Measurements from ENCODE around the gene HACD2.
"Not testable (repeated sequence)": the region's sequence is repeated elsewhere in the genome, so short reads cannot be mapped to it uniquely, and the experiment has no call there.

The HACD2 gene

GRCh38 chr3:123608263-123608937, 23.5 kb upstream of the HACD2 start:
- Histone ChIP-seq H3K36me3 (ENCODE audit: control insufficient read depth, low read depth, low read length) (no peaks in the 10 kb centered on the region), H3K9me3 (ENCODE audit: control insufficient read depth, low read depth, low read length) (no peaks in the 10 kb centered on the region), H3K27me3 (ENCODE audit: control insufficient read depth, insufficient read depth, low read length) (no peaks in the 10 kb centered on the region), H3K9ac (ENCODE audit: low read length) (no peak overlapping the region), H3K4me3 (ENCODE audit: low read length) (no peak overlapping the region), H3K4me1 (ENCODE audit: control insufficient read depth, low read depth, low read length) (no peaks in the 10 kb centered on the region), H3K27ac (ENCODE audit: low read length) (no peak overlapping the region)

- H3K36me3 ChIP-seq (ENCODE audit: control insufficient read depth, low read depth, low read length) = no peaks in the 10 kb centered on the region
- no peaks in the 10 kb centered on the region for H3K9me3 ChIP-seq (ENCODE audit: control insufficient read depth, low read depth, low read length)
- H3K4me1 ChIP-seq (ENCODE audit: control insufficient read depth, low read depth, low read length) = no peaks in the 10 kb centered on the region
- H3K4me3 ChIP-seq (ENCODE audit: low read length) = no peak overlapping the region
- no peaks in the 10 kb centered on the region for H3K27me3 ChIP-seq (ENCODE audit: control insufficient read depth, insufficient read depth, low read length)
- H3K9ac ChIP-seq (ENCODE audit: low read length) = no peak overlapping the region
- H3K27ac ChIP-seq (ENCODE audit: low read length) = no peak overlapping the region
Measured at GRCh38 chr3:123606527-123606926, 21.7 kb upstream of the HACD2 start.

- H3K36me3 ChIP-seq (ENCODE audit: control insufficient read depth, low read depth, low read length) = no peaks in the 10 kb centered on the region
- no peak overlapping the region for H3K4me3 ChIP-seq (ENCODE audit: low read length)
- H3K9ac ChIP-seq (ENCODE audit: low read length) = no peak overlapping the region
- H3K9me3 ChIP-seq (ENCODE audit: control insufficient read depth, low read depth, low read length) = no peaks in the 10 kb centered on the region
- no peak overlapping the region for H3K27ac ChIP-seq (ENCODE audit: low read length)
- H3K27me3 ChIP-seq (ENCODE audit: control insufficient read depth, insufficient read depth, low read length) = no peaks in the 10 kb centered on the region
- no peaks in the 10 kb centered on the region for H3K4me1 ChIP-seq (ENCODE audit: control insufficient read depth, low read depth, low read length)
Measured at GRCh38 chr3:123605789-123606234, 21.0 kb upstream of the HACD2 start.

GRCh38 chr3:123603153-123603552, 18.3 kb upstream of the HACD2 start:
- H3K4me3 ChIP-seq (ENCODE audit: low read length); H3K4me1 ChIP-seq (ENCODE audit: control insufficient read depth, low read depth, low read length); H3K36me3 ChIP-seq (ENCODE audit: control insufficient read depth, low read depth, low read length); H3K9ac ChIP-seq (ENCODE audit: low read length); H3K9me3 ChIP-seq (ENCODE audit: control insufficient read depth, low read depth, low read length); H3K27me3 ChIP-seq (ENCODE audit: control insufficient read depth, insufficient read depth, low read length); H3K27ac ChIP-seq (ENCODE audit: low read length): not testable (repeated sequence)

GRCh38 chr3:123602325-123602724, 17.5 kb upstream of the HACD2 start:
- Histone ChIP-seq H3K9ac (ENCODE audit: low read length) (no peak overlapping the region), H3K9me3 (ENCODE audit: control insufficient read depth, low read depth, low read length) (no peaks in the 10 kb centered on the region), H3K4me1 (ENCODE audit: control insufficient read depth, low read depth, low read length) (no peaks in the 10 kb centered on the region), H3K36me3 (ENCODE audit: control insufficient read depth, low read depth, low read length) (no peaks in the 10 kb centered on the region), H3K27me3 (ENCODE audit: control insufficient read depth, insufficient read depth, low read length) (no peaks in the 10 kb centered on the region), H3K27ac (ENCODE audit: low read length) (no peak overlapping the region), H3K4me3 (ENCODE audit: low read length) (no peak overlapping the region)

- not testable (repeated sequence) for H3K36me3 ChIP-seq (ENCODE audit: control insufficient read depth, low read depth, low read length); H3K4me3 ChIP-seq (ENCODE audit: low read length); H3K27me3 ChIP-seq (ENCODE audit: control insufficient read depth, insufficient read depth, low read length); H3K4me1 ChIP-seq (ENCODE audit: control insufficient read depth, low read depth, low read length); H3K9me3 ChIP-seq (ENCODE audit: control insufficient read depth, low read depth, low read length); H3K27ac ChIP-seq (ENCODE audit: low read length); H3K9ac ChIP-seq (ENCODE audit: low read length)
Measured at GRCh38 chr3:123600863-123601262, 16.0 kb upstream of the HACD2 start.

GRCh38 chr3:123597561-123597960, 12.7 kb upstream of the HACD2 start:
- Histone ChIP-seq H3K9me3 (ENCODE audit: control insufficient read depth, low read depth, low read length) (no peaks in the 10 kb centered on the region), H3K36me3 (ENCODE audit: control insufficient read depth, low read depth, low read length) (no peaks in the 10 kb centered on the region), H3K4me3 (ENCODE audit: low read length) (no peak overlapping the region), H3K27me3 (ENCODE audit: control insufficient read depth, insufficient read depth, low read length) (no peaks in the 10 kb centered on the region), H3K9ac (ENCODE audit: low read length) (no peak overlapping the region), H3K27ac (ENCODE audit: low read length) (no peak overlapping the region), H3K4me1 (ENCODE audit: control insufficient read depth, low read depth, low read length) (no peaks in the 10 kb centered on the region)

GRCh38 chr3:123595396-123596180, 10.7 kb upstream of the HACD2 start:
- no peak overlapping the region for H3K27ac ChIP-seq (ENCODE audit: low read length)
- H3K9me3 ChIP-seq (ENCODE audit: control insufficient read depth, low read depth, low read length) = peaks cover 6% of the 10 kb centered on the region
- no peak overlapping the region for H3K4me3 ChIP-seq (ENCODE audit: low read length)
- no peaks in the 10 kb centered on the region for H3K36me3 ChIP-seq (ENCODE audit: control insufficient read depth, low read depth, low read length)
- H3K27me3 ChIP-seq (ENCODE audit: control insufficient read depth, insufficient read depth, low read length) = no peaks in the 10 kb centered on the region
- no peaks in the 10 kb centered on the region for H3K4me1 ChIP-seq (ENCODE audit: control insufficient read depth, low read depth, low read length)
- H3K9ac ChIP-seq (ENCODE audit: low read length) = no peak overlapping the region

- no peak overlapping the region for H3K27ac ChIP-seq (ENCODE audit: low read length)
- H3K4me3 ChIP-seq (ENCODE audit: low read length) = no peak overlapping the region
- peaks cover 8% of the 10 kb centered on the region for H3K9me3 ChIP-seq (ENCODE audit: control insufficient read depth, low read depth, low read length)
- H3K4me1 ChIP-seq (ENCODE audit: control insufficient read depth, low read depth, low read length) = no peaks in the 10 kb centered on the region
- no peaks in the 10 kb centered on the region for H3K27me3 ChIP-seq (ENCODE audit: control insufficient read depth, insufficient read depth, low read length)
- no peaks in the 10 kb centered on the region for H3K36me3 ChIP-seq (ENCODE audit: control insufficient read depth, low read depth, low read length)
- no peak overlapping the region for H3K9ac ChIP-seq (ENCODE audit: low read length)
Measured at GRCh38 chr3:123593381-123593780, 8.5 kb upstream of the HACD2 start.

GRCh38 chr3:123590685-123591450, 6.0 kb upstream of the HACD2 start:
- H3K9me3 ChIP-seq (ENCODE audit: control insufficient read depth, low read depth, low read length) = peaks cover 8% of the 10 kb centered on the region
- no peak overlapping the region for H3K4me3 ChIP-seq (ENCODE audit: low read length)

GRCh38 chr3:123587401-123587800, 2.5 kb upstream of the HACD2 start:
- Histone ChIP-seq H3K4me1 (ENCODE audit: control insufficient read depth, low read depth, low read length) (peaks cover 9% of the 10 kb centered on the region), H3K27ac (ENCODE audit: low read length) (no peak overlapping the region), H3K9ac (ENCODE audit: low read length) (no peak overlapping the region), H3K36me3 (ENCODE audit: control insufficient read depth, low read depth, low read length) (no peaks in the 10 kb centered on the region), H3K4me3 (ENCODE audit: low read length) (no peak overlapping the region), H3K27me3 (ENCODE audit: control insufficient read depth, insufficient read depth, low read length) (no peaks in the 10 kb centered on the region), H3K9me3 (ENCODE audit: control insufficient read depth, low read depth, low read length) (peaks cover 8% of the 10 kb centered on the region)

More at GRCh38 chr3:123590685-123591450, 6.0 kb upstream of the HACD2 start:
- H3K36me3 ChIP-seq (ENCODE audit: control insufficient read depth, low read depth, low read length) = no peaks in the 10 kb centered on the region
- no peak overlapping the region for H3K9ac ChIP-seq (ENCODE audit: low read length)
- H3K27ac ChIP-seq (ENCODE audit: low read length) = no peak overlapping the region
- H3K4me1 ChIP-seq (ENCODE audit: control insufficient read depth, low read depth, low read length) = peaks cover 4% of the 10 kb centered on the region
- H3K27me3 ChIP-seq (ENCODE audit: control insufficient read depth, insufficient read depth, low read length) = no peaks in the 10 kb centered on the region
